GM13977 (cell line): ENCODE data around the gene HPS1.

Experiments
- DNase-seq: peaks from one replicate; pipeline ENCODE4 v3.0.0; 2012; ENCODE audit warnings: low spot score
- CTCF ChIP-seq: IDR thresholded peaks from 2 replicates; pipeline ENCODE4 v1.5.1; 2012; ENCODE audit warnings: mild to moderate bottlenecking, control low read depth; ENCODE audit not compliant: insufficient read depth; ENCODE audit errors: extremely low read depth, missing control alignments
- in situ Hi-C: fragments of 300-500 bp; cut with MboI; formaldehyde crosslinking; loops from one replicate; pipeline ENCODE4 v1.12.0; 2022; ENCODE audit warnings: low sequenced_read_pairs, low pct_unique_long_range_greater_than_20kb, mixed read lengths, inconsistent platforms; ENCODE audit not compliant: unreplicated experiment

The HPS1 gene

GRCh38 chr10:98368644-98369043 is 78.1 kb downstream of the HPS1 start:
- in situ Hi-C loops: no loop called here
- no peak for TF ChIP-seq CTCF
- DNase-seq: no peak

GRCh38 chr10:98367604-98368451 is 78.9 kb downstream of the HPS1 start:
- DNase-seq: no peak
- TF ChIP-seq CTCF: no peak
- in situ Hi-C loops: no loop called here
